Measurements from ENCODE around the gene ARHGAP21.

Gene ARHGAP21

GRCh38 chr10:24756283-24756682 is 32.6 kb upstream of the ARHGAP21 start:
- no peak for TF ChIP-seq CTCF (IDR thresholded peaks at IDR 0.05; ENCODE audit: borderline replicate concordance, control extremely low read depth, extremely low read depth, insufficient read depth, missing control alignments)
- in situ Hi-C loops (cut with MboI; ENCODE audit: low sequenced_read_pairs, unreplicated experiment): no loop called here
- no peak for DNase-seq (ENCODE audit: low spot score)

- no peak for DNase-seq (ENCODE audit: low spot score)
- in situ Hi-C loops (cut with MboI; ENCODE audit: low sequenced_read_pairs, unreplicated experiment): no loop called here
- no peak for TF ChIP-seq CTCF (IDR thresholded peaks at IDR 0.05; ENCODE audit: borderline replicate concordance, control extremely low read depth, extremely low read depth, insufficient read depth, missing control alignments)
These were observed 28.0 kb upstream of the ARHGAP21 start for GRCh38 chr10:24751716-24752115.

DNA sequence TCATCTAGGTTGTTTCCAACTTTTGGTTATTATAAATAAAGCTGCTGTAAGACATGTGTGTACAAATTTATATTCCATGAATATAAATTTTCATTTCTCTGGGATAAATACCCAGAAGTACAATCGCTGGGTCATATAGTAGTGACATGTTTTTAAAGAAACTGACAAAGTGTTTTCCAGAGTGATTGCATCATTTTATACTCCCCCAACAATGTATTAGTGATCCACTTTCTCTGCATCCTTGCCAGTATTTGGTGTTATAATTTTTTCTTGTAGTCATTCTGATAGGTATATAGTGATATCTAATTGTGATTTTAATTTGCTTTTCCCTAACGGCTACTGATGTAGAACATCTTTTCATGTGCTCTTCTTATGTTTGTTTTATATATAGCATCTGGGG is 27.0 kb upstream of the ARHGAP21 start:
- in situ Hi-C loops (cut with MboI; ENCODE audit: low sequenced_read_pairs, unreplicated experiment): no loop called here
- TF ChIP-seq CTCF (IDR thresholded peaks at IDR 0.05; ENCODE audit: borderline replicate concordance, control extremely low read depth, extremely low read depth, insufficient read depth, missing control alignments): no peak
- no peak for DNase-seq (ENCODE audit: low spot score)

GRCh38 chr10:24748214-24748613 is 24.5 kb upstream of the ARHGAP21 start:
- no peak for TF ChIP-seq CTCF (IDR thresholded peaks at IDR 0.05; ENCODE audit: borderline replicate concordance, control extremely low read depth, extremely low read depth, insufficient read depth, missing control alignments)
- no peak for DNase-seq (ENCODE audit: low spot score)
- in situ Hi-C loops (cut with MboI; ENCODE audit: low sequenced_read_pairs, unreplicated experiment): no loop called here

DNA sequence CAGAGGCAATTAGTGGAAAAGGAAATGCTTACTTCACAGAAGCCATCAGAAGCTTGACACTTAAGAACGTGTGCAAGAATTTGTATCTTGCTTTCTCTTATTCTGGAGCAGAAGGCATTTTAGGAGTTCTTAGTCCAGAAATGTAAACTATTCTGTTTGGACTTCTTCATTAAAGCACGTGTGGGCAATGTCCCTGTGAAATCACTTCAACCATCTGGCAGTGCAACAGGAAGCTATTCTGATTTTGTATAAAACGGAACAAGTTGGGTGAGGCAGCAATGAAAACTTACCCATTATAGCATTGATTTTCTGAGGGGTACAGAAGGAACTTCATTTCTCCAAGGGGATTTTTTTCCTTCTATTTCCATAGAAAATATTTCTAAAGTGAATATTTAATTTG is 21.3 kb upstream of the ARHGAP21 start:
- in situ Hi-C loops (cut with MboI; ENCODE audit: low sequenced_read_pairs, unreplicated experiment): no loop called here
- TF ChIP-seq CTCF (IDR thresholded peaks at IDR 0.05; ENCODE audit: borderline replicate concordance, control extremely low read depth, extremely low read depth, insufficient read depth, missing control alignments): no peak
- DNase-seq (ENCODE audit: low spot score): no peak

DNA sequence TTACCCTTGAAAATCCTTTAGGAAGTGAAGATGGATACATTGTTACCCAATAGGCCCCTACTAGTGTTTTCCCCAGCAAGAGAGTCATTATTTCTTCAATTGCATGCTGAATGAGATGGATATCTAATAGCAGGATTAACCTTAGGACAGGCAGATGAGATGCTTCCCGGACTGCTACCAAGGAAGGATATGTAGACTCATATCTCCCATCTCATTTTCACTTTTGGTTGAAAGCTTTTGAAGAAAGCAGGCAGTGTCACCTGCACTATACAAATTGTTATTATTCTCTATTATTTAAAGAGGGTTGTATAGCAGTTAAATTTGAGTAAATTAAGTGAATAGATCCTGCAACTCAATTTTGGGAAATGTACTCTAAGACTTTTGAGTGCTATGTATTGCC is 17.0 kb upstream of the ARHGAP21 start:
- in situ Hi-C loops (cut with MboI; ENCODE audit: low sequenced_read_pairs, unreplicated experiment): no loop called here
- no peak for DNase-seq (ENCODE audit: low spot score)
- TF ChIP-seq CTCF (IDR thresholded peaks at IDR 0.05; ENCODE audit: borderline replicate concordance, control extremely low read depth, extremely low read depth, insufficient read depth, missing control alignments): no peak

GRCh38 chr10:24737001-24737400 is 13.3 kb upstream of the ARHGAP21 start:
- no peak for DNase-seq (ENCODE audit: low spot score)
- no peak for TF ChIP-seq CTCF (IDR thresholded peaks at IDR 0.05; ENCODE audit: borderline replicate concordance, control extremely low read depth, extremely low read depth, insufficient read depth, missing control alignments)
- in situ Hi-C loops (cut with MboI; ENCODE audit: low sequenced_read_pairs, unreplicated experiment): no loop called here
